ENCODE measurements around the gene KCTD17. TPM values are rescaled to one million over a fixed set of nuclear protein-coding genes. Genes with fewer than 3 reads are reported as not detected.

The KCTD17 gene
- total RNA-seq, 4 donors from 2014 or later, result 7.4 to 24.7 (median 20.2) TPM

DNA sequence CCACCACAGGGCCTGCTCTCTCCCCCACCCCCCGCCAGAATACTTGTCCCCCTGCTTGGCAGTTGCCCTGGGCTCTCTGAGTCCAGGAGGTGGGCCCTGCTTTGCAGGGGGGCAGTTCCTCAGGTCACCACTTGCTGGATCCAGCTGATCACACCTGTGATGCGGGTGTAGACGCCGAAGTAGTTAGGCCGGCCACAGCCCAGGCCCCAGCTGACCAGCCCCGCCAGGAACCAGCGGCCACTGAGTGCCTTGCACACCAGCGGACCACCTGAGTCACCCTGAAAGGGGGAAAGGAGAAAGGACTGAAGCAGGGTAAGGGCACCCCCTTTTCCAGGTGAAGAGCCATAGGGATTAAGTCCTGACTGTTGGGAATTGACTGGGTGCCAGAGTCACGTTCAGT, 14.4 kb downstream of the KCTD17 start:
- Histone ChIP-seq H3K9me3 (no peaks in the 10 kb centered on the region), H3K4me3 (no peak overlapping the region), H3K4me1 (no peaks in the 10 kb centered on the region), H3K27ac (no peak overlapping the region), H3K36me3 (peaks cover 0 to 18% (median 0%) of the 10 kb centered on the region in 3 donors), H3K27me3 (peaks cover 0 to 30% of the 10 kb centered on the region in 2 donors)
- 77 to 81% methylated on average over 7 to 9 of the region's 9 CpGs for WGBS, 2 donors
- no peak for DNase-seq (ENCODE audit: low spot score in 2 of 2)
- TF ChIP-seq EP300 (IDR thresholded peaks at IDR 0.05) (no peak), POLR2A (IDR thresholded peaks at IDR 0.05) (no peak)
- TF ChIP-seq, protein P1, sequence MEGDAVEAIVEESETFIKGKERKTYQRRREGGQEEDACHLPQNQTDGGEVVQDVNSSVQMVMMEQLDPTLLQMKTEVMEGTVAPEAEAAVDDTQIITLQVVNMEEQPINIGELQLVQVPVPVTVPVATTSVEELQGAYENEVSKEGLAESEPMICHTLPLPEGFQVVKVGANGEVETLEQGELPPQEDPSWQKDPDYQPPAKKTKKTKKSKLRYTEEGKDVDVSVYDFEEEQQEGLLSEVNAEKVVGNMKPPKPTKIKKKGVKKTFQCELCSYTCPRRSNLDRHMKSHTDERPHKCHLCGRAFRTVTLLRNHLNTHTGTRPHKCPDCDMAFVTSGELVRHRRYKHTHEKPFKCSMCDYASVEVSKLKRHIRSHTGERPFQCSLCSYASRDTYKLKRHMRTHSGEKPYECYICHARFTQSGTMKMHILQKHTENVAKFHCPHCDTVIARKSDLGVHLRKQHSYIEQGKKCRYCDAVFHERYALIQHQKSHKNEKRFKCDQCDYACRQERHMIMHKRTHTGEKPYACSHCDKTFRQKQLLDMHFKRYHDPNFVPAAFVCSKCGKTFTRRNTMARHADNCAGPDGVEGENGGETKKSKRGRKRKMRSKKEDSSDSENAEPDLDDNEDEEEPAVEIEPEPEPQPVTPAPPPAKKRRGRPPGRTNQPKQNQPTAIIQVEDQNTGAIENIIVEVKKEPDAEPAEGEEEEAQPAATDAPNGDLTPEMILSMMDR (IDR thresholded peaks at IDR 0.05), result no peak

DNA sequence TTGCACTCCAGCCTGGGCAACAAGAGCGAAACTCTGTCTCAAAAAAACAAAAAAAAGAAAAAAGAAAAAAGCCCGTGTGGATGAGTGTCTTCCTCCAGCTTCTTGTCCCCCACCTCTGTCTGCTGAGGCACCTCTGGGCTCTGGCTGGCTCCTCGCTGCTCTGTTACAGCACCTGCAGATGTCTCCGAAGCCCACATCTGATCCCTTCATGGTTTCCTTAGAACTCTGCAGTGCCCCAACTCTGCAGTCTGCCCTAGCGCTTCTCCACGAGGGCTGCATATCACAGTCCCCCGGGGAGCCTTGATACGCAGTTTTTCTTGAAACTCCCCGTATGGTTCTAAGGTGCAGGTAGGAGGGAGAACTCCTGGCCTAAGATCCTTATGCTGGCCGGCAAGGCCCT, 15.9 kb downstream of the KCTD17 start:
- Histone ChIP-seq H3K4me1 (no peaks in the 10 kb centered on the region), H3K36me3 (peaks cover 0 to 6% (median 0%) of the 10 kb centered on the region in 3 donors), H3K27me3 (peaks cover 0 to 36% of the 10 kb centered on the region in 2 donors), H3K27ac (no peak overlapping the region), H3K9me3 (no peaks in the 10 kb centered on the region), H3K4me3 (no peak overlapping the region)
- 71% methylated on average over 10 of the region's 10 CpGs for WGBS, 2 donors
- DNase-seq (ENCODE audit: low spot score in 2 of 2), result no peak
- no peak for TF ChIP-seq EP300 (IDR thresholded peaks at IDR 0.05)
- TF ChIP-seq, protein P1 (IDR thresholded peaks at IDR 0.05), result no peak
- TF ChIP-seq POLR2A (IDR thresholded peaks at IDR 0.05), result no peak

DNA sequence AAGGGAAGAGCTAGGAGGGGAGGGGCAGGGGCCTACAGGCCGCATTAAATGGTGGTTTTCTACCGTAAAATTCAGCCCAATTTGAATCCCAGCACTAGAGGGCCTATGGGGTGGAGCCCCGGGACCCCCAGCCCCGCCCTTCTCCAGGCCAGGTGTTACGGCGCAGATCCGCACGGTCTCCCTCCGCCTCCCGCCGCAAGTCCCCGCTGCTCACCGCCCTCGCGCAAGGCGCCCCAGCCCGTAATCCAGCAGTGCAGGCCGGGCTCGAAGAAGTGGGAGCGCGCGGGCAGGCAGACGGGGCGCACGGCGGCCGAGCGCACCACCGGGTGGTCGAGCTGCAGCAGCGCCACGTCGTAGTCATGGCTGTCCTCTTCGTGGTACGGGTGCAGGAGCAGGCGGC, 17.3 kb downstream of the KCTD17 start:
- Histone ChIP-seq H3K36me3 (peaks cover 0 to 6% (median 0%) of the 10 kb centered on the region in 3 donors), H3K4me1 (no peaks in the 10 kb centered on the region), H3K27me3 (peaks cover 0 to 41% of the 10 kb centered on the region in 2 donors), H3K4me3 (no peak overlapping the region), H3K27ac (no peak overlapping the region), H3K9me3 (no peaks in the 10 kb centered on the region)
- 2 to 3% methylated on average over 14 to 36 of the region's 36 CpGs for WGBS, 2 donors
- no peak for DNase-seq (ENCODE audit: low spot score in 2 of 2)
- no peak for TF ChIP-seq POLR2A (IDR thresholded peaks at IDR 0.05)

DNA sequence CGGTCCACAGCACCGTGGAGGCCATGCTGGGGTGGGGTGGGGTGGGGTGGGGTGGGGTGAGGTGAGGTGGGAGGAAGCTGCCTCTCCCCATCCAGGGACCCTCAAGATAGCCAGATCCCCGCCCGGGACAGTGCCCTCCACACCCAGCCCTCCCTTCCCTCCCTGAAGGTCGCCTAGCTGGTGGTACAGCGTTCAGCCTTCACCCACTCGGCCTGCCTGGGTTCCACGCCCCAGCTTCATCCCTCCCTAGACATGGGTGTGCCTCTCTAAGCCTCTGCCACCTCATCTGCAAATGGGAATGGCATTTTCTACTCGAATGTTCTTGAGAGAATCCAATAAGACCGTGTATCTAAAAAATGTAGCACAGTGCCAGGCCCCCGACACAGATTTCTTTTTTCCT, 17.8 kb downstream of the KCTD17 start:
- 14 to 28% methylated on average over 10 to 11 of the region's 11 CpGs for WGBS, 2 donors
- Histone ChIP-seq H3K27me3 (peaks cover 0 to 46% of the 10 kb centered on the region in 2 donors), H3K36me3 (peaks cover 0 to 2% (median 0%) of the 10 kb centered on the region in 3 donors)

DNA sequence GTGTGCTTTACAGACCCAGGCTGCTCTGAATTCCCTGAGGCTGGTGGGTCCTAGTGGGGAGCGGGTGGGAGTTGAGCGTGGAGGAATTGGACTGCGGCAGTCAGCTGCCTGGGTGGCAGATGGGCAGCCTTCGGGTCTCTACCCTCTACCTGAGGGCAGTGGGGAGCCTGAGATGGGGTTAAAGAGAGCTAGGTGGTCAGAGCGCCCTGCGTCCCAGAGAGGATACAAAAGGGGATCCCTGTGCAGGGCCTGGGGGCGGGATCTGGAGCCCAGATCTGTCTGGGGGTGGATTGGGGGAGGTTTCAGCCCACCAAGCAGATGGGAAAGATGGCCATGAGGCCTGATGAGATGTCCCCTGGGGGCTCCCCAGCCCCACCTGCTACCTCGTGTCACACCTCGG, 18.2 kb downstream of the KCTD17 start:
- no peak for TF ChIP-seq POLR2A (IDR thresholded peaks at IDR 0.05)
- TF ChIP-seq, protein P1 (IDR thresholded peaks at IDR 0.05), result no peak
- no peak for TF ChIP-seq EP300 (IDR thresholded peaks at IDR 0.05)

More for the DNA sequence above, 17.8 kb downstream of the KCTD17 start:
- no peak overlapping the region for H3K27ac ChIP-seq
- H3K4me3 ChIP-seq, result no peak overlapping the region
- no peaks in the 10 kb centered on the region for H3K9me3 ChIP-seq
- H3K4me1 ChIP-seq, result no peaks in the 10 kb centered on the region
- no peak for DNase-seq (ENCODE audit: low spot score in 2 of 2)
- TF ChIP-seq, protein P1 (IDR thresholded peaks at IDR 0.05), result no peak
- TF ChIP-seq POLR2A (IDR thresholded peaks at IDR 0.05), result no peak
- TF ChIP-seq EP300 (IDR thresholded peaks at IDR 0.05), result no peak

DNA sequence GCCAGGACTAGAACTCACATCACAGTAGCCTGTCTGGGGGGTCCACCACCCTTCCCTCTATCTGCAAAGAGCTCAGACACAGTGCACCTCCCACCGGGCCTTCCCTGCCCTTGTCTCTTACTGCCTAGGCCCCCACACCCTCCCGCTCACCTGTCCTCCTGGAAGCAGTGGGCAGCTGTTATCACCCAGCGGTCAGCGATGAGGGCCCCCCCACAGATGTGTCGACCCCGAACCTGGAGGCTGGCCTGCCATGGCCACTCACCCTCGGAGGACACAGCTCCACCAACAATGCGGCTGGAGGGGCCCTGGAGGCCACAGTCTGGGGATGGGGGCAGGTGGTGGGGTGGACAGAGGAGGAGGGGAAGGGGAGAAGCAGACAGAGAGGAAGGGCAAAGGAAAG, 18.8 kb downstream of the KCTD17 start:
- H3K36me3 ChIP-seq, result no peaks in the 10 kb centered on the region
- H3K27ac ChIP-seq, result no peak overlapping the region
- no peaks in the 10 kb centered on the region for H3K4me1 ChIP-seq
- peaks cover 0 to 56% of the 10 kb centered on the region in 2 donors for H3K27me3 ChIP-seq
- 70 to 79% methylated on average over 7 to 8 of the region's 8 CpGs for WGBS, 2 donors
- TF ChIP-seq EP300 (IDR thresholded peaks at IDR 0.05) (no peak), POLR2A (IDR thresholded peaks at IDR 0.05) (no peak)
- TF ChIP-seq, protein P1 (IDR thresholded peaks at IDR 0.05), result no peak
- H3K9me3 ChIP-seq, result no peaks in the 10 kb centered on the region
- no peak for DNase-seq (ENCODE audit: low spot score in 2 of 2)
- H3K4me3 ChIP-seq, result no peak overlapping the region

More for the DNA sequence above, 18.2 kb downstream of the KCTD17 start:
- no peaks in the 10 kb centered on the region for H3K9me3 ChIP-seq
- H3K4me1 ChIP-seq, result no peaks in the 10 kb centered on the region
- no peak overlapping the region for H3K27ac ChIP-seq
- 62 to 66% methylated on average over 9 of the region's 9 CpGs for WGBS, 2 donors
- H3K27me3 ChIP-seq, result peaks cover 0 to 50% of the 10 kb centered on the region in 2 donors
- H3K4me3 ChIP-seq, result no peak overlapping the region
- no peaks in the 10 kb centered on the region for H3K36me3 ChIP-seq
- DNase-seq (ENCODE audit: low spot score in 2 of 2), result no peak

All from tibial nerve (tissue), 4 donors.